ENCODE measurements around the gene MYZAP. TPM values are rescaled to one million over a fixed set of nuclear protein-coding genes. Genes with fewer than 3 reads are reported as not detected.

Gene MYZAP
- total and polyA plus RNA-seq, 2 of the 13 experiments (the other 11 are each of a cell fraction or from before 2014, with no cell fraction given), result not detected

DNA sequence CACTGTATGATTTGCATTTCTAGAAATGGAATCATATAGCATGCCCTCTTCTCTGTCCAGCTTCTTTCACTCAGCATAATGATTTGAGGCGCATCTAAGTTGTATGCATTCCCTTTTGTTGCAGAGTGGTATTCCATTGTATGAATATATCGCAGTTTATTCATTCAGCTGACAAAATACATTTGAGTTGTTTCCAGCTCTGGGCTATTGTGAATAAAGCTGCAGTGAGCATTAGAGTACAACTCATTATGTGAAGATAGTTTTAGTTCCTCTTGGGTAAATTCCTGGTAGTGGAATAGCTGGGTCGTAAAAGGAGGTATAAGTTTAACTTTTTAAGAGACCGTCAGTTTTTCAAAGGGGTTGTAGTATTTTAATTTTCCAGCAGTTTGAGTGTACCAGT, 76.3 kb downstream of the MYZAP start:
- CTCF ChIA-PET (ENCODE audit: low intra/inter-chr PET ratio, low total read pairs), result no interaction called here
- in situ Hi-C loops (cut with HindIII; ENCODE audit: extremely low pct_ligation_motif_present, low pct_unique_long_range_greater_than_20kb) (no loop called here), intact Hi-C loops (cut with micrococcal nuclease; ENCODE audit: unreplicated experiment) (loop anchor here (5.0 kb wide), 1 partner anchor 194 kb away; no protein-coding TSS in a partner anchor)
- POLR2A ChIA-PET, result no interaction called here
- H3K4me3 ChIP-seq (replicated peaks in 1 of 3; ENCODE audit: insufficient read depth in 1 of 3, low read depth in 2 of 3, low read length in 3 of 3), result no peak overlapping the region
- FAIRE-seq (no peak), DNase-seq (ENCODE audit: low spot score) (no peak), ATAC-seq (no peak)
- WGBS (ENCODE audit: low lambda C conversion rate), result 65% methylated on average over 4 of the region's 4 CpGs
- no peak overlapping the region for H3K4me2 ChIP-seq (ENCODE audit: low read depth, low read length)
- BruUV-seq (replicated peaks), result no TSS peak
- no peak overlapping the region for H2AFZ ChIP-seq (ENCODE audit: low read length)
- H4K20me1 ChIP-seq (ENCODE audit: insufficient read depth, low read length), result no peaks in the 10 kb centered on the region
- TF ChIP-seq KDM5B (CRISPR knock-in tag; IDR thresholded peaks at IDR 0.05; ENCODE audit: borderline replicate concordance) (no peak), SRSF9 (IDR thresholded peaks at IDR 0.05; ENCODE audit: borderline replicate concordance, insufficient read depth, low read depth, low read length, poor library complexity, severe bottlenecking) (no peak)
- TF ChIP-seq, protein P1, sequence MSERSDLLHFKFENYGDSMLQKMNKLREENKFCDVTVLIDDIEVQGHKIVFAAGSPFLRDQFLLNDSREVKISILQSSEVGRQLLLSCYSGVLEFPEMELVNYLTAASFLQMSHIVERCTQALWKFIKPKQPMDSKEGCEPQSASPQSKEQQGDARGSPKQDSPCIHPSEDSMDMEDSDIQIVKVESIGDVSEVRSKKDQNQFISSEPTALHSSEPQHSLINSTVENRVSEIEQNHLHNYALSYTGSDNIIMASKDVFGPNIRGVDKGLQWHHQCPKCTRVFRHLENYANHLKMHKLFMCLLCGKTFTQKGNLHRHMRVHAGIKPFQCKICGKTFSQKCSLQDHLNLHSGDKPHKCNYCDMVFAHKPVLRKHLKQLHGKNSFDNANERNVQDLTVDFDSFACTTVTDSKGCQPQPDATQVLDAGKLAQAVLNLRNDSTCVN (CRISPR knock-in tag; IDR thresholded peaks at IDR 0.05; ENCODE audit: borderline replicate concordance), result no peak
- H3K27me3 ChIP-seq (ENCODE audit: control insufficient read depth in 1 of 2, insufficient read depth in 2 of 2, low read length in 2 of 2), result peaks cover 0 to 13% of the 10 kb centered on the region in 2 experiments; a peak in 1 of 5 replicates
- H3K79me2 ChIP-seq (ENCODE audit: insufficient read depth, low read length), result no peaks in the 10 kb centered on the region
- H3K27ac ChIP-seq (ENCODE audit: extremely low read length, insufficient read depth, low read length), result no peak overlapping the region
- no peak overlapping the region for H3K9ac ChIP-seq (ENCODE audit: insufficient read depth, low read depth, low read length)
- no peaks in the 10 kb centered on the region for H3K9me3 ChIP-seq (ENCODE audit: low read length)
- peaks cover 6% of the 10 kb centered on the region; the same call in 1 of the 2 replicates for H3K4me1 ChIP-seq (ENCODE audit: insufficient read depth, low read length)
- no peaks in the 10 kb centered on the region for H3K36me3 ChIP-seq (replicated peaks in 1 of 2; ENCODE audit: control insufficient read depth in 1 of 2, insufficient read depth in 2 of 2, low read length in 2 of 2)

DNA sequence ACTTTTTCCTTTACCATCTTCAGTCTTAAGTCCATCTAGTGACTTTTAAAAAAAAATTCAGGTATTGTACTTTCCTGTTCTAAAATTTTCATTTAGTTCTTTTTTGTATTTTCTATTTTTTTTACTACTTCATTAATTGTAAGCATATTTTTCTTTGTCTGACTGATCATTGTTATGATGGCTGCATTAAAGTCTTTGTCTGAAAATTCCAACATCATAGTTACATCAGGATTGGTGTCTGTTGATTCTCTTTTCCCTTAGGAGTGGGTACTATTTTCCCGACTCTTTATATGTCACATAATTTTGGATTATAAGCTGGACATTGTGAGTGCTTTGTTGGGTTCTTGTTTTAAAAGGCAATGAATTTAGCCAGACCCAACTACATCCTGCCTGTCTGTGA, 79.9 kb downstream of the MYZAP start:
- Histone ChIP-seq H3K27me3 (ENCODE audit: control insufficient read depth in 1 of 2, insufficient read depth in 2 of 2, low read length in 2 of 2) (peaks cover 2 to 15% of the 10 kb centered on the region in 2 experiments; a peak in 2 of 5 replicates), H3K79me2 (ENCODE audit: insufficient read depth, low read length) (no peaks in the 10 kb centered on the region), H3K4me3 (replicated peaks in 1 of 3; ENCODE audit: insufficient read depth in 1 of 3, low read depth in 2 of 3, low read length in 3 of 3) (no peak overlapping the region), H4K20me1 (ENCODE audit: insufficient read depth, low read length) (no peaks in the 10 kb centered on the region), H3K9me3 (ENCODE audit: low read length) (no peaks in the 10 kb centered on the region), H3K4me2 (ENCODE audit: low read depth, low read length) (no peak overlapping the region), H3K9ac (ENCODE audit: insufficient read depth, low read depth, low read length) (no peak overlapping the region), H3K27ac (ENCODE audit: extremely low read length, insufficient read depth, low read length) (no peak overlapping the region), H3K4me1 (ENCODE audit: insufficient read depth, low read length) (peaks cover 6% of the 10 kb centered on the region; the same call in 1 of the 2 replicates), H2AFZ (ENCODE audit: low read length) (no peak overlapping the region), H3K36me3 (replicated peaks in 1 of 2; ENCODE audit: control insufficient read depth in 1 of 2, insufficient read depth in 2 of 2, low read length in 2 of 2) (no peaks in the 10 kb centered on the region)
- ChIA-PET CTCF (ENCODE audit: low intra/inter-chr PET ratio, low total read pairs) (no interaction called here), POLR2A (no interaction called here)
- no peak for DNase-seq (ENCODE audit: low spot score)
- no peak for FAIRE-seq
- ATAC-seq, result no peak
- intact Hi-C loops (cut with micrococcal nuclease; ENCODE audit: unreplicated experiment) (no loop called here), in situ Hi-C loops (cut with HindIII; ENCODE audit: extremely low pct_ligation_motif_present, low pct_unique_long_range_greater_than_20kb) (no loop called here)
- TF ChIP-seq ZNF672 (CRISPR knock-in tag; IDR thresholded peaks at IDR 0.05) (no peak), ZNF256 (CRISPR knock-in tag; conservative IDR thresholded peaks at IDR 0.05) (no peak), ZNF749 (CRISPR knock-in tag; IDR thresholded peaks at IDR 0.05; ENCODE audit: borderline replicate concordance) (no peak), ZNF878 (CRISPR knock-in tag; IDR thresholded peaks at IDR 0.05) (no peak), ZSCAN9 (CRISPR knock-in tag; IDR thresholded peaks at IDR 0.05; ENCODE audit: borderline replicate concordance) (no peak), ZNF296 (CRISPR knock-in tag; conservative IDR thresholded peaks at IDR 0.05) (no peak), SP5 (CRISPR knock-in tag; IDR thresholded peaks at IDR 0.05; ENCODE audit: borderline replicate concordance, low read depth) (no peak), ZIK1 (CRISPR knock-in tag; IDR thresholded peaks at IDR 0.05; ENCODE audit: borderline replicate concordance, low read depth) (no peak), CENPX (CRISPR knock-in tag; IDR thresholded peaks at IDR 0.05) (no peak)
- TF ChIP-seq, protein P2, sequence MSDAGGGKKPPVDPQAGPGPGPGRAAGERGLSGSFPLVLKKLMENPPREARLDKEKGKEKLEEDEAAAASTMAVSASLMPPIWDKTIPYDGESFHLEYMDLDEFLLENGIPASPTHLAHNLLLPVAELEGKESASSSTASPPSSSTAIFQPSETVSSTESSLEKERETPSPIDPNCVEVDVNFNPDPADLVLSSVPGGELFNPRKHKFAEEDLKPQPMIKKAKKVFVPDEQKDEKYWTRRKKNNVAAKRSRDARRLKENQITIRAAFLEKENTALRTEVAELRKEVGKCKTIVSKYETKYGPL (CRISPR knock-in tag; IDR thresholded peaks at IDR 0.05), result no peak
- no TSS peak for BruUV-seq (replicated peaks)
- 0% methylated on average over 1 of the region's 1 CpG for WGBS (ENCODE audit: low lambda C conversion rate)
